ENCODE data around the gene SLC12A8.

- TF ChIP-seq CTCF (IDR thresholded peaks at IDR 0.05; ENCODE audit: low read length) (no peak), EZH2phosphoT487 (IDR thresholded peaks at IDR 0.05; ENCODE audit: low read length) (no peak), EZH2 (optimal IDR thresholded peaks at IDR 0.05; ENCODE audit: low read depth, low read length) (no peak)
These were observed 20.8 kb downstream of the SLC12A8 start for GRCh38 chr3:125191730-125192129.
